Left kidney (tissue), 2 donors: ENCODE measurements around the gene SLC27A3. TPM values are rescaled to one million over a fixed set of nuclear protein-coding genes. Genes with fewer than 3 reads are reported as not detected.
"Not testable (repeated sequence)": the region's sequence is repeated elsewhere in the genome, so short reads cannot be mapped to it uniquely, and the experiment has no call there.

Source experiments
- DNase-seq: peaks from one replicate; pipeline ENCODE4 v3.0.0-alpha.2; 2013
- polyA plus RNA-seq: library from polyadenylated mRNA; unstranded; fragments of 120-200 nt; gene quantifications from one replicate; pipeline ENCODE4 v1.2.1, GENCODE V29; 2013; ENCODE audit not compliant: insufficient read length

SLC27A3 gene
- polyA plus RNA-seq, 1 donor, result 40.7 TPM

DNA sequence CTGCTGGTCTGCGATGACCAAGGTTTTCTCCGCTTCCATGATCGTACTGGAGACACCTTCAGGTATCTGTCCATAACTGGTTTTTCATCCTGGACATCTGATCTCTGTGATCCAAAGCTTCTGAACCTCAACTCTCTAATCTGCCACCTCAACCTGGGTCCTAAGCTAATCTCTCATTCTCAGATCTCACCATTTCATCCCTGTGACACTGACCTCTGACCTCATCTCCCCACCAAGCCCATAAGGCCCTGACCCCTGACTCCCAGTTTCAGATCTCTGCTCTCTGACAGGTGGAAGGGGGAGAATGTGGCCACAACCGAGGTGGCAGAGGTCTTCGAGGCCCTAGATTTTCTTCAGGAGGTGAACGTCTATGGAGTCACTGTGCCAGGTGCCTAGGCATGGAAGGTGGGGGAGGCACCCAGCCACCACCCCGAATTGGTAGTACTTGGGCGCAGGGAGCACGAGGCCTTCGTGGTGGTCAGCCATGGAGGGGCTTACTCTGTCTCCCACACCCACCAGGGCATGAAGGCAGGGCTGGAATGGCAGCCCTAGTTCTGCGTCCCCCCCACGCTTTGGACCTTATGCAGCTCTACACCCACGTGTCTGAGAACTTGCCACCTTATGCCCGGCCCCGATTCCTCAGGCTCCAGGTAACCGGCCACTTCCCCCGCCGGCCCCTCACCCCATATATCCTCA, 3.8 kb downstream of the SLC27A3 start:
- no peak for DNase-seq

- DNase-seq, result no peak
Measured at GRCh38 chr1:153779781-153780541, 4.8 kb downstream of the SLC27A3 start.

- DNase-seq, result no peak
Measured at GRCh38 chr1:153780551-153780950, 5.3 kb downstream of the SLC27A3 start.

GRCh38 chr1:153782648-153783047, 7.4 kb downstream of the SLC27A3 start:
- not testable (repeated sequence) for DNase-seq

- DNase-seq, result peak; percentile 87
Measured at GRCh38 chr1:153783233-153784190, 8.3 kb downstream of the SLC27A3 start.

GRCh38 chr1:153786038-153786790, 11.0 kb downstream of the SLC27A3 start:
- DNase-seq, result no peak

DNA sequence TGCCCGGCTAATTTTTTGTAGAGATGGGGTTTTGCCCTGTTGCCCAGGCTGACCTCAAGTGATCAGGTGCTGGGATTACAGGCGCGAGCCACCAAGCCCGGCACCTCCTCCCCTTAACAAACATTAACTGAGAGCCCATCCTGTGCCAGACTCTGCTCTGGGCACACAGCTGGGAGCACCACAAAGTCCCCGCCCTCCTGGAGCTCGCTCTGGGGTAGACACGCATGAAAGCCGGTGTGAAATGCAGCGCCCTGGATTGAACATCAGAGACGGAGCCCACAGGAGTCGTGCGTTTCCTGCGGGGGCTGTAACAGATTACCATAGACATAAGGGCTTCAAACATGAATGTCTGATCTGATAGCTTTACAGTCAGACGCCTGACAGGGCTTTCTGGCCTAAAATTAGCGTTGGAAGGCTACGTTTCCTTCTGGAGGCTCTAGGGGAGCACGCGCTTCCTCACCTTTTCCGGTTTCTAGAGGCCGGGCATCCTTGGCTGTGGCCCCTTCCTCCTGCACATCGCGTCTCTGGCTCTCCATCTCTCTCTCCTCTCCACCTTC, 14.3 kb downstream of the SLC27A3 start:
- no peak for DNase-seq

- peak; percentile 86 for DNase-seq
Measured at GRCh38 chr1:153790313-153790965, 15.2 kb downstream of the SLC27A3 start.

- DNase-seq, result no peak
Measured at GRCh38 chr1:153790966-153791647, 15.9 kb downstream of the SLC27A3 start.

DNA sequence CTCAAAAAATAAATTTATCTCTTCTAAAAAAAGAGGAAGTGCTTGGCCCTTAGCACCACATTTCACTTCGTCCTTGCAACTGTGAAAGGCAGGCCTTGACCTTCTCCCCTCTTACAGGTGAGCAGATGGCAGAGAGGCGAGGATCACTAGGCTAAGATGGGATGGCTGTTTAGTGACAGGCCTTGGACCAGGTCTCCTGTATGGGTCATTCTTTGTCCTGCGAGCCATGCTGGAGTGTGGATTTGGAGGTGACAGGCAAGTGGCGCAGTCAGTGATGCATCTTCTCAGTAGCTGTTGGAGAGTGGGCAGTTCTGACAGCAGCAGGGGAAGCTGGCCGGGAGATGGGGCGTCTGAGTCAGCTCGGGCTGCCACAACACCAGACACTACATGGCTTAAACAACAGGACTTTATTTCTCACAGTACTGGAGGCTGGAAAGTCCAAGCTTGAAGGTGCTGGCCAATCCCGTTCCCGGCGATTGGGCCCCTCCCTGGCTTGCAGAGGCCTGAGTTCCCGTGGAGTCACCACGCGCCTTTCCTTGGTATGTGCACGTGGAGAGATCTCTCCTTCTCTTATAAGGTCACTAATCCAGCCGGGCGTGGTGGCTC, 16.5 kb downstream of the SLC27A3 start:
- DNase-seq, result no peak

DNA sequence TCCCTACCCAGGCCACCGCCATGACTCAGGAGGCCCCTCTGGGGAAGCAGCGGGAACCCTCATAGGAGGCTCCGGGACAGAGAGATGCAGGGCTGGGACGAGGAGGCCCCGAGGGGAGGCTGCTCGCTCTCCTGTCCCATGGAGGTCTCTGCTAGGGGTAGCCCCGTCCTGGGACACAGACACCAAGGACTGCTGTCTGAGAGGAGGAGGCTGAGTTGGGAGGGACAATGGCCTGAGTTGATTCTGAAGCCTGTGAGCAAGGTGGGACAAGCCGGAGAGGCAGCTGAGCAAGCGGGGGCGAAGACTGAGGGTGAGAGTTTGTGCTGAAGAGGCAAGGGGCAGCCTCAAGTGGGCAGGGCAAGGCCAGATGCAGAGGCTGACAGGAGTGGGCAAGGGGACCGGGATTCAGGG, 17.4 kb downstream of the SLC27A3 start:
- DNase-seq, result no peak

- no peak for DNase-seq
Measured at GRCh38 chr1:153793261-153793972, 18.2 kb downstream of the SLC27A3 start.

DNA sequence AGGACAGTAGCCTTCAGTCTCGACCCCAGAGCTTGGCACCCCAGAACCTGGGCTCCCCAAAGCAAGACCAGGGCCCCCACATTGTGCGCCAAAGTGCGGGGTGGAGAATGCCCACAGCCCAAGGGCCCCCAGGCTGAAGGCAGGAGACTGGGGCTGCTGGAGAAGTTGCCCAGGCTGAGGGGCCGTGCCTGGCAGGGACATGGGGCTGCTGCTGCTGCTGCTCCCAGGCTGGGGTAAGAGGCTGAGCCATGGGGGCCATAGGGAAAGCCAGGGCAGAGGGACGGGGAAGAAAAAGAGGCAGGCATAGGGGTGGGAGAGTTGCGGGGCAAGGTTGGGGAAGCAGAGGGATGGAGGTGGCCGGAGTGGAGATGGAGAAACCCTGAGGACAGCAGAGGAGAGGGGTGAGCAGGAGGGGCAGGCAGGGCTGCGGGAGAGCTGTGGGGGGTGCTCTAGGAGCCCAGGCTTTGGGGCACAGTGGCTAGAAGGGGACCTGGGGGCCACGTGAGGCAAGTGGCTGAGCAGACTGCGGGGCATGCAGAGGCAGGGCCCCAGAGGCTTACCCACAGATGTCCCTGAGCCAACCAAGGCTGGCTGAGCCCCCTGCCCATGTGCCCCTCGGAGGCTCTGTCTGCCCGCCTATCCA, 18.9 kb downstream of the SLC27A3 start:
- DNase-seq, result no peak

DNA sequence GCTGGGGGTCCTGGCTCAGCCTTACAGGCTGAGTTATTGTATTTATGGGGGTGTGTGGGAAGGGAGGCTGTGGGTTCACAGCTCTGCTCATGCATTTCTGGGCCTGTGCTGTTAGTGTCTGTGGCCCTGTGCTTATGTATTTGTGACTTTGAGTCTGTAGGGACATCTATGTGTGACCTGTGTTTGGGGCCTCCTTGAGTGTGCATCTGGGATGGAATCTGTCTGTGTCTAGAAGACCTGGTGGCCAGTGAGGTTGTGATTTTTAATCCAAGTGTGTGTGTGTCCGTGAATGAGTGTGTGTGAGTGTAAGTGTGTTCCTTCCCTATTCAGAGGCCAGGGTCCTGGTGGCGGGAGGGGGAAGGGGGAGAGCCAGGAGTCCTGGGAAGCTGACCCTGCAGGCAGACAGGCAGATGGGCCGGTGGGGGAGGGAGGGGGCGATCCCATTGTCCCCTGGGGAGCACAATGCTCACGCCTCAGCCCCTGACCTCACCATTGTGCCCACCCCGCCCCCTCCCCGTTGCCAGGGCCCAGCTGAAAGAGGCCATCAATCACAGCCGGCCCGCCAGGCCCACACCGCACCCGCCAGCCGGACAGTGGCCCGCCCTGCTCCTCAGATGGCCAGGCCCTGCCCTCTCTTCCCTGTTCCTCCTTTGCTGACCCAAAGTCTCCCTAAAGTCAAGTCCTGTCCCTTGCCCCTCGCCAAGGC, 19.6 kb downstream of the SLC27A3 start:
- peak; percentile 20 for DNase-seq

DNA sequence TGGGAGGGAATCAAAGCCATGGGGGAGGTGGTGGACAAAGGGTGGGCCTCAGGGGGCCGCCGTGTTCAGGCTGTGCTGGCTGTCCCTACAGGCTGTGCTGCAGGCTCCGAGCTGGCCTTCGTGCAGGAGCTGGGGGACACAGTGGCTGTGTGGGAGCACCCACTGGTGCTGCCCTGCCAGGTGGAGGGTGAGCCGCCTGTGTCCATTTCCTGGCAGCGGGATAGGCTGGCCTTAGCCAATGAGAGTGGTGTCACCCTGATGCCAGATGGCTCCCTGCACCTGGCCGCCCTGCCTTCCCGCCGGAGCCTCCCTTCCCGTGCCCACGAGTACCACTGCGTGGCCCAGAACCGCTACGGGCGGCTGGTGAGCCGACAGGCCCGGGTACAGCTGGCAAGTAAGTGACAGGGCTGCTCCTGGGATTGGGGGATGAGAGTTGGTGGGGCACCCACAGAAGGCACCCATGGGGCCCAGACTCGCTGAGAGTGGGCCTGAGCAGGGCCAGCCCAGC, 20.2 kb downstream of the SLC27A3 start:
- DNase-seq, result no peak

DNA sequence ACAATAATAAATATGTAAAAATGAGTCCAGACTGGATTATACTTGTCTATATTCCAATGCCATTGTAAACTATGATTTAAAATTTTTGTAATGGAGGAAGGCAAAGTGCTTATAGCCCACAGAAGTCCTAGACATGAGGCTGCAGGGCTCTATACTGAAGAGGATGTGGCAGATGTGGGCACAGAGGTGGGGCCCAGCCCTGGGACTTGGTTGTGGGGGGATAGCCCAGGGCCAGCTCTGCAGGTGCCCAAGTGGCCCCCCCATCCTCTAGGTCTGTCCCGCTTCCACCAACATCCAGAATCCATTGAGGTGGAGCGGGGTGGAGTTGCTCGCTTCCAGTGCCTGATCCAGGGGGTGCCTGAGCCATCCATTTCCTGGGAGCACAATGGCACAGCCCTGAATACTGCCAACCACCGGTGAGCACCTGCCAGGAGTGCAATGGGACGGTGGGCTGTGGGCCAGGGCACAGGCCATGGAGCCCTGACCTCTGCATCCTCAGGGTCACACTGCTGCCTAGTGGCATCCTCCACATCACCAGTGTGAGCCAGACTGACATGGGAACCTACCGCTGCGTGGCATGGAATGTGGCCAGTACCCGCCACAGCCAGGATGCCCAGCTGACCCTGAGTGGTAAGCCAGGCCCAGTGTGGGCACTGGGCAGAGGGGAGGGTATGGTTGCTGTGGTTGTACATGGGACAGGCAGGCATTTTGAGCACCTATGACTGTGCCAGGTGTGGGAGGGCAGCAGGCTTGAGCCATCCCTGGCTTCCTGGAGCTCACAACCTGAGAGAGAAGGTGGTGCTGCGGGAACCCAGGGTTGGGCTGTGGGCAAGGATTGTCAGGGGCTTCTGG, 21.0 kb downstream of the SLC27A3 start:
- DNase-seq, result no peak
